ENCODE results near the gene ZBTB20. TPM values are rescaled to one million over a fixed set of nuclear protein-coding genes. Genes with fewer than 3 reads are reported as not detected.

ZBTB20 gene
- total RNA-seq, 8 experiments from 2014 or later, result 21.8 to 62.6 (median 39.5) TPM

DNA sequence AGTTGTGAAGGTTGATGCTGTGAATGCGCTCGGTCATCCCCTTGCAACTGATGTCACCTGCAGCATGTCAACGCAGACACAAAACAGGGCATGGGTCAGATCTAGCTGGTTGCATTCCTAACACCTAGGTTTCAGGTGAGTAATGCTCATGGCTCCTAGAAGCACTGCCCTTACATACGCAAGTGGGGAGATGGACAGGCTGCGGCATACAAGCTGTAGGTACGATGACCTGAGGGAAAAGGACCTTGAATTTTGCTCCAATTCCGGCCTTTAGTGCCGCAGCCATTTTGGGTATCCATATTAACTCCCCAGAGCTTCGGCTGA lies 795.3 kb downstream of the ZBTB20 start:
- ATAC-seq (replicated peaks in 6 of 8), result no peak
- in situ Hi-C loops (cut with MboI; ENCODE audit: low pct_unique_long_range_greater_than_20kb in 2 of 9, low sequenced_read_pairs in 9 of 9, unreplicated experiment in 9 of 9), result loop anchor here in 2 of 9 experiments (25.0 kb wide), 1 partner anchor 1461 kb away; no protein-coding TSS in a partner anchor
- Histone ChIP-seq H3K4me1 (replicated peaks in 1 of 2) (peaks cover 16 to 18% of the 10 kb centered on the region in 2 donors), H3K4me3 (no peak overlapping the region), H3K27ac (no peak overlapping the region)
- 67 to 100% (median 96%) methylated on average over 1 to 9 of the region's 9 CpGs; no CpG with 5 or more reads in 3 of the 10 experiments for WGBS, 10 experiments

DNA sequence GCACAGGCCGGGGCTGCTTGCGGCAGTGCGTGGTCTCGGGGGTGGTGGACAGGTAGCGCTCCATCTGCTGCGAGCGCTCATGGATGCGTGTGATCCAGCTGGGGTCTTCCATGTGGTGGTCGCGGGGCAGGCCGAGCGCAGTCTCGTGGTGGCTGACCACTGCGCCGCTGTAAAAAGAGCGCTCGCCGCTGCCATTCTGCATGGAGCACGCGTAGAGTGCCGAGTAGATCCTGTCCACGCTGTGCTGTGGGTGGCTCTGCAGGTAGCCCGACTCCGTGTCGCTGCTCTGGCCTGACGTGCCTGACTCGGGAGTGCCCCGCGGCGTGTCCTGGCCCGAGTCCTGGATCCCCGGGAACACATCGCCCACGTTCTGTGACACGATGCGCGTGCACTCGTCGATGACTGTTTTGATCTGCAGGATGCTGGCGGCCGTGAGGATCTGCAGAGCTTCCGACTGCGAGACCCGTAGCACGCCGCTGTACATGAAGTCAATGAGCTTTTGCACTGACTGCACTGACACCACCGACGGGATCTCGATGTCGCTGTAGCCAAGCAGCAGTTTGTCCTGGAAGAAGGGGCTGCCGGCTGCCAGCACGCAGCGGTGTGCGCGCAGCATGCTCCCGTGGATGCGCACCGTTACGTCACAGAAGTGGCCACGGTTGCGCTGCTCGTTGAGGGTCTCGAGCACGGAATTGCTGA lies 795.8 kb downstream of the ZBTB20 start:
- Histone ChIP-seq H3K4me3 (no peak overlapping the region), H3K27ac (no peak overlapping the region), H3K4me1 (replicated peaks in 1 of 2) (peaks cover 13 to 15% of the 10 kb centered on the region in 2 donors)
- in situ Hi-C loops (cut with MboI; ENCODE audit: low pct_unique_long_range_greater_than_20kb in 2 of 9, low sequenced_read_pairs in 9 of 9, unreplicated experiment in 9 of 9), result loop anchor here in 2 of 9 experiments (25.0 kb wide), 1 partner anchor 1461 kb away; no protein-coding TSS in a partner anchor
- no peak for ATAC-seq (replicated peaks in 6 of 8)
- WGBS, 10 experiments, result 90 to 100% (median 98%) methylated on average over 2 to 30 of the region's 64 CpGs; no CpG with 5 or more reads in 1 of the 10 experiments

DNA sequence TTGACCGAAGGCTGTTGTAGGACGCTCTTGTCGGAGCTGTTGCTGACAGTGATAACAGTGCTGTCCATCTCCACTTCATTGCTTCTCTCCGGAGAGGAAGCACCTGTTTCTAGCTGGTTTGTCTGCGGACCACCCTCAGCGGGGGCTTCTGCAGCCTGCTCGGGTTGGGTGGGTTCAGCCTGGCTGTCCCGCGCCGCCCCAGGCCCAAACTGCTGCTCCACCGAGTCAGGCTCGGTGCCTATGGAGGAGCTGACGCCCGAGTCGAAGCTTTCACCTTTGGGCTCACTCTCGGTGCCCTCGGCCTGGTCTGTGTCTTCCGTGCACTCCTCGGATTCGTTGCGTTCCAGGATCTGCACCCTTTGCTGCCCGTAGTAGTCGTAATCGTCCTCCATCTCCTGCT lies 796.4 kb downstream of the ZBTB20 start:
- Histone ChIP-seq H3K4me1 (replicated peaks in 1 of 2) (peaks cover 8 to 9% of the 10 kb centered on the region in 2 donors), H3K27ac (no peak overlapping the region), H3K4me3 (no peak overlapping the region)
- in situ Hi-C loops (cut with MboI; ENCODE audit: low pct_unique_long_range_greater_than_20kb in 2 of 9, low sequenced_read_pairs in 9 of 9, unreplicated experiment in 9 of 9), result loop anchor here in 2 of 9 experiments (25.0 kb wide), 1 partner anchor 1462 kb away; no protein-coding TSS in a partner anchor
- no peak for ATAC-seq (replicated peaks in 6 of 8)
- WGBS, 10 experiments, result 93 to 100% (median 100%) methylated on average over 1 to 19 of the region's 24 CpGs; no CpG with 5 or more reads in 3 of the 10 experiments

DNA sequence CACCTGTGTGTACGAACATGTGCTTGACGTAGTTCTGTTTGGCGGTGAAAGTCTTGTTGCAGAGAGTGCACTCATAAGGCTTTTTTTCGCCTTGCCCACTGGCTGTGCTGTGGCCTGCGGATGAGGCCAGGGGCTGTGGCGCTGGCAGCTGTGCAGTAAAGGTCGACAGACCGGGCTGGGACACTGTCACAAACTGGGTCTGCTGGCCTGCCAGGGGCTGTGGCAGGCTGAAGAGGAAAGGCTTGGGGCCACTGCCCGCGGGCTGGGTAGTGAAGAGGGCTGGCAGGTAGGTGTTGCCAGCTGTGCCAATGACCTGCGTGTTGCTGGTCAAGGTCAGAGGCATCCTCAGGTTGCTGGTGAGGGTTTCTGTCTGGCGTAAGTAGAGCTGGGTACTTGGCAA lies 796.8 kb downstream of the ZBTB20 start:
- no peak for ATAC-seq (replicated peaks in 6 of 8)
- WGBS, 10 experiments, result 88 to 100% (median 97%) methylated on average over 1 to 12 of the region's 12 CpGs; no CpG with 5 or more reads in 2 of the 10 experiments
- in situ Hi-C loops (cut with MboI; ENCODE audit: low pct_unique_long_range_greater_than_20kb in 2 of 9, low sequenced_read_pairs in 9 of 9, unreplicated experiment in 9 of 9), result loop anchor here in 2 of 9 experiments (25.0 kb wide), 1 partner anchor 1462 kb away; no protein-coding TSS in a partner anchor

DNA sequence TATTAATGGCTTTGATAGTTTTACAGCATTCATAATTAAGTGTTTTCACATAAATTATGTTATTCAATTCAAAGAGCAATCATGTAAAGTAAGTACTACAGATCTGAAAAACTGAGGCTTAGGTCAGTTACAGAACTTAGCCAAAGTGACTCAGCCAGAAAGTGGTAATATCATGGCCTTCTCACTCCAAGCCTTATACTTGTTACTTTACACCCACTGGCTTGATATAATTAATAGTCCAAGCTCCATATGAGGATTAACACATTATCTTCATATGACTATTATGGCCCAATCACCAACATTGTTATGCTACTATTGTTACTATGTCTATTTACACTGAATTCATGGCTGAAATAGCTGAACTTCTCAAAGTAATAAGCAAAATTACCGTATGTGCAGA lies 802.6 kb downstream of the ZBTB20 start:
- in situ Hi-C loops (cut with MboI; ENCODE audit: low pct_unique_long_range_greater_than_20kb in 2 of 9, low sequenced_read_pairs in 9 of 9, unreplicated experiment in 9 of 9), result no loop called here
- Histone ChIP-seq H3K27ac (no peak overlapping the region), H3K4me1 (replicated peaks in 1 of 2) (no peaks in the 10 kb centered on the region), H3K4me3 (no peak overlapping the region)
- no peak for ATAC-seq (replicated peaks in 6 of 8)
- WGBS, 10 experiments, result 88 to 100% (median 97%) methylated on average over 1 of the region's 1 CpG

More for the DNA sequence above, 796.8 kb downstream of the ZBTB20 start:
- peaks cover 3 to 5% of the 10 kb centered on the region in 2 donors for H3K4me1 ChIP-seq (replicated peaks in 1 of 2)
- H3K27ac ChIP-seq, result no peak overlapping the region
- no peak overlapping the region for H3K4me3 ChIP-seq

DNA sequence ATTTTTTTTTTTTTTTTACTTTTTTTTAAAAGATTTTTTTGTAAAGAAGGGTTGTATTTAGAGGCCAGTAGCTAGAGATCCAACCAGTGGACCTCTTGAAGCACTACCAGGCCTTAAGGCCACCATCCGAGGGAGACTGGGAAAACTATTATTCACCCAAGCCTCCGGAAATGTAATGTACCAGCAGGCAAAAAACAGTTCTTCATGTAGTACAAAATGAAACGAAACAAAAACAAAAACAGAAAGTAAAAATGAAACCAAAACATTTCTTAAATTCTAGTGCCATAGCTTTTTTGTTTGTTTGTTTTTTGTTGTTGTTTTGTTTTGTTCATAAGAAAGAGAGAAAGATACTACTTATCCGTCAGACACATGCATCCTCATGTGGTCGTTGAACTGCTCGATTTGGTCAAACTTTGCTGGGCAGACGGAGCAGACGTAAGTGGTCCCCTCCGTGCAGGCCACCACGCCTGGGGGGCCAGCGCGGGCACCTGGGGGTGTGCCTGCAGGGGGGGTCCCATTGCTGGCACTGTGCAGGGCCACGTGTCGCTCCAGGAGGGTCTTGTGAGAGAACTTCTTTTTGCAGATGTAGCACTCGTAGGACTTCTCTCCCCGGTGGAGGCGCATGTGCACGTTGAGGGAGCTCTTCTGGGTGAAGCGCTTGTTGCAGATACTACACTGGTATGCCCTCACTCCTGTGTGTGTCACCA lies 808.3 kb downstream of the ZBTB20 start:
- 78 to 100% (median 87%) methylated on average over 1 to 12 of the region's 19 CpGs for WGBS, 10 experiments

DNA sequence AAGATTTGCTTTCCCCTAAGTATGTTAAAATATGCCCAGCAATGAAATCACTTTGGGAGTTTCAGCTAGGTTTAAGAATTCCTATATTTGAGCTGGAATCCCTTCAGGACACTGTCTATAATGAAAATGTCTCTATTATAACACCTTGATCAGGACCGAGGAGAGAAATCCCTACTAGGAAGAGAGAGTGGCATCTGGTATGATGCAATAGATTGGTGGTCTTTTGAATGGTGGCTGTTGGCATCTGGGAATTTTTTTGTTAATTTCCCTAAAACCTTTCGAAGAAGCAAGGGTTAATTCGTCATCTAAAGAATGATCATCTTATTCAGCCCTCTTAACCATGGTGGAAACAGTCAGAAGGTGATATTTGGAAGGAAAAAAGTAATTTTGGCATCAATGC lies 810.2 kb downstream of the ZBTB20 start:
- in situ Hi-C loops (cut with MboI; ENCODE audit: low pct_unique_long_range_greater_than_20kb in 2 of 9, low sequenced_read_pairs in 9 of 9, unreplicated experiment in 9 of 9), result no loop called here
- Histone ChIP-seq H3K27ac (no peak overlapping the region), H3K4me3 (no peak overlapping the region), H3K4me1 (replicated peaks in 1 of 2) (peaks cover 0 to 5% of the 10 kb centered on the region in 2 donors)
- WGBS, 10 experiments, result 40 to 100% (median 87%) methylated on average over 1 to 3 of the region's 3 CpGs
- no peak for ATAC-seq (replicated peaks in 6 of 8)

More for the DNA sequence above, 808.3 kb downstream of the ZBTB20 start:
- Histone ChIP-seq H3K27ac (no peak overlapping the region), H3K4me3 (no peak overlapping the region), H3K4me1 (replicated peaks in 1 of 2) (no peaks in the 10 kb centered on the region)
- in situ Hi-C loops (cut with MboI; ENCODE audit: low pct_unique_long_range_greater_than_20kb in 2 of 9, low sequenced_read_pairs in 9 of 9, unreplicated experiment in 9 of 9), result no loop called here
- ATAC-seq (replicated peaks in 6 of 8), result no peak

DNA sequence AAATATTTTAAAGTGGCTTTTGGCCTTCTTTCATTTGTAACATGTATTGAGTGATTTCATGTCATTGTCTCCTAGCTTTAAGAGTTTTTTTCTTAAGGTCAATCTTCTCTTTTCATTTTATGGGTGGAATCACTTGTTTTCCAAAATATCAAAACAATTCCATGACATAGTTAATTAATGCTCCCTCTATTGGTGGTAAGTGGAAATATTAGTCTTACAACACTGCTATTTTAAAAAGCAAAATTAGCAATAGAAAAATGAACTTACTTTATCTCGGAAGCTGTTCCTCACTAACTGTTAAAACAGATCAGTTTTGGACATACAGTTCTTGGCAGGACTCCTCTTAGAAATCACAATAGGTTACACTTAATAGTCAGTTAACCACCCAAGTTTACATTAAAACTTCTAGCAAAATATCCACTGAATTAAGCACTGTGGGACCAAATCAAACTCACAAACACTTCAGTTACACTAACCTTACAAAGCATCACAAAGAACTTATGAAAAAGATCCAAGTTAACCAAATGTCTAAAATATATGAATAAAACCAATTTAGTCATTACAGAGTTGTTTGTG lies 810.9 kb downstream of the ZBTB20 start:
- ATAC-seq (replicated peaks in 6 of 8), result no peak
- Histone ChIP-seq H3K4me3 (no peak overlapping the region), H3K4me1 (replicated peaks in 1 of 2) (peaks cover 0 to 5% of the 10 kb centered on the region in 2 donors), H3K27ac (no peak overlapping the region)
- in situ Hi-C loops (cut with MboI; ENCODE audit: low pct_unique_long_range_greater_than_20kb in 2 of 9, low sequenced_read_pairs in 9 of 9, unreplicated experiment in 9 of 9), result no loop called here
- 67 to 100% (median 89%) methylated on average over 1 of the region's 1 CpG; no CpG with 5 or more reads in 1 of the 10 experiments for WGBS, 10 experiments

DNA sequence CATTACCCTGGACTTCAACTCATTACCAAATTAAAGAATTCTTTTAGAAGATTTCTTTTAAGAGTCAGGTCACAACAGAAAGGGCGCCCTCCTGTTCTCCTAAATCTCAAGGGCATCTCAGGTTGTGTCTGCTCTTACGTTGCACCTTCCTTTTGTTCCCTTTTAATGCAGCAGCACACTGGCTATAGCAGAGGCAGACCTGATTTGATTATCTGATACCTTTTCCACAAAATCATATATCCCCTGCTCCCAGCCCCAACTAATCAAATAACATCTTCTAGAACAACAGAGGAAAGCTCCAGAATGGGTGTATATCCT lies 813.2 kb downstream of the ZBTB20 start:
- 50 to 100% (median 94%) methylated on average over 1 to 2 of the region's 2 CpGs; no CpG with 5 or more reads in 3 of the 10 experiments for WGBS, 10 experiments
- H3K4me3 ChIP-seq, result no peak overlapping the region
- in situ Hi-C loops (cut with MboI; ENCODE audit: low pct_unique_long_range_greater_than_20kb in 2 of 9, low sequenced_read_pairs in 9 of 9, unreplicated experiment in 9 of 9), result no loop called here
- ATAC-seq (replicated peaks in 6 of 8), result no peak
- H3K27ac ChIP-seq, result no peak overlapping the region
- H3K4me1 ChIP-seq (replicated peaks in 1 of 2), result peaks cover 0 to 5% of the 10 kb centered on the region in 2 donors

DNA sequence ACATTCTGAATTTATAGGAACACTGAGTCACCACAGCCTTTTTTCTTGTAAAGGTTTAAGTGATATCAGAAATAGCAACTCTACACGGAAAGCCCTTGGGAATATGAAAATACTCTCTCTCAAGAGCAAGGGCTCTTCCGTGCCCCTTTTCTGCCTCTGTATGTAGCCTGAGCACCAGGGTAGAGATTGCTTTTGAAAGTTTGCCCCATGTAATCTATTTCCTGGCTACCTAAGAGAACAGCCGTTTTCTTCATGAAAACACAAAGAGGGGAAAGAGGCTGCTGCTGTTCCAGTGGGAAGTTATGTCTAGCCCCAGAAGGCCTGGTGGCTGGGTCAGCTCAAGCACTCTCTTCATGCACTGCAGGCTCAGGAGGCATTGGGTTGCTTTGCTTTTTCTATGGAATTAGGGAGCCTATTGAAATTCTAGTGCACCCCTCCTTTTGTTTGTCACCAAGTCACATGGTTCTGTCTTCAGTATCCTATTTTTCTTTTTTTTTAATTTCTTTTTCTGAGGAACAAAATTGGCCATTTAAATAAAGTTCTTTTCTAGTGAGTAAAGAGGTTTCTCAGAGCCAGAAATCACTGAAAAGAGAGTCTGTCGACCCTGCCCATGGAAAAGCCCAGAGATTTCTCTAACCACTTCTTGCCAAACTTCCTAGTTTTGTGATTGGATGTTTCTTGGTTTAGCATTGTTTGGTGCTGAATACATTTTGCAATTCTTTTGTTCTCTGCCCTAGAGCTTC lies 813.7 kb downstream of the ZBTB20 start:
- in situ Hi-C loops (cut with MboI; ENCODE audit: low pct_unique_long_range_greater_than_20kb in 2 of 9, low sequenced_read_pairs in 9 of 9, unreplicated experiment in 9 of 9), result no loop called here
- WGBS, 10 experiments, result 0 to 83% (median 50%) methylated on average over 1 to 4 of the region's 4 CpGs; no CpG with 5 or more reads in 1 of the 10 experiments
- Histone ChIP-seq H3K4me1 (replicated peaks in 1 of 2) (peaks cover 0 to 5% of the 10 kb centered on the region in 2 donors), H3K27ac (no peak overlapping the region), H3K4me3 (no peak overlapping the region)
- ATAC-seq (replicated peaks in 6 of 8), result no peak

DNA sequence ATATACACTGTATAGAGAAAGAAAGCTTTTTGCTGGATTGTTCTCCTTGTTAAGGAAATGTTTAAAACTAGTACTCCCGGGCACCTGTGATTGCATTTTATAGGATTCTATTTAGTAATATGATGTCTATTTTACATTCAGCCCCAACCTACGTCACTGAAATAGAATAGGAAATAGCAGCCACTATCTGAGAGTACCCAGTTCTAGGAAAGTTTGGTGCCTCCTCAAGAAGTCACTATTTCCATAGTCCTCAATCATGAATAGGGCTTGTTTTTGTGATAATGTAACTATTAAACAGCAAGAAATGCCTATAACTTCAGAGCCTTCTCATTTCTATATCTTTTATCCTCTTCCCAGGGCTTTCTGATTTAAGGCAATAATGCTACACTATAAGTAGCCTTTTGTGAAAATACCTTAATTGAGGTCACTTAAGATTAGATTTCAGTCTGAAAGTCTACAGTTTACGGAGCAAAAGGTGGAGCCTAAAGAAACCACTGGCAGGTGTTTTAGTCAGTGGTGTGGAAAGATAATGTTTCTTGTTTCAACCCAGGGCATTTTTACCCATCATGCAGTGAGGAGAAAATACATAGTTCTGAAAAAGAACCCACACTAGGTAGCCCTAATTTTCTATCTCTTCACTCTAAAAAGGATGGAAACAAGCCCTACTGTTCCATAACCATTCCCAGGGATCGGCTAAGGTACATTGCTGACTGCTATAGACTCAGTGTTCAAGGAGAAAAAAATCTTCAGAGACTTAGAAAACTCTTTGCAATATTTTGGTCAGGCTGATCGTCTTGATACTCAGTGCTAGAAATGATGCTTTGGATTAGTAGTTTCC lies 814.5 kb downstream of the ZBTB20 start:
- Histone ChIP-seq H3K27ac (no peak overlapping the region), H3K4me3 (no peak overlapping the region), H3K4me1 (replicated peaks in 1 of 2) (peaks cover 0 to 5% of the 10 kb centered on the region in 2 donors)
- ATAC-seq (replicated peaks in 6 of 8), result no peak
- WGBS, 10 experiments, result 88 to 100% (median 94%) methylated on average over 3 to 5 of the region's 5 CpGs; no CpG with 5 or more reads in 1 of the 10 experiments
- in situ Hi-C loops (cut with MboI; ENCODE audit: low pct_unique_long_range_greater_than_20kb in 2 of 9, low sequenced_read_pairs in 9 of 9, unreplicated experiment in 9 of 9), result no loop called here

DNA sequence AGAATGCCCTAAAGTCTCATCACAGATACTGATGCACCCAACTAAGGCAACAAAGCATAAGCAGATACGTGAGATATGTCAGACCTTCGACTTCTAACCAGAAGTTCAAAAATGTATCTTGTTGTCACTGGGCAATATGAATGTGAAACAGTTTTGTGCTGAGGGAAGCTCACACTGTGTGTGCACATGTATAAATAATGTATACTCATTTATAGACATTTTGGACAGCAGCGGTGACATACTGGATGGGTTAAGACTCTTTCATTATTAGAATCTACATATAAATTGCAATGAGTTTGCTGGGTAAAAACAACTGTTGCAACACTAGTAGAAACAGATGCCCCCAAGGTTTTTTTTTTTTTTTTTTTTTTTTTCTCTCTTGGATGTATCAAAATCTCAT lies 815.4 kb downstream of the ZBTB20 start:
- in situ Hi-C loops (cut with MboI; ENCODE audit: low pct_unique_long_range_greater_than_20kb in 2 of 9, low sequenced_read_pairs in 9 of 9, unreplicated experiment in 9 of 9), result no loop called here
- WGBS, 10 experiments, result 80 to 100% (median 92%) methylated on average over 1 to 3 of the region's 3 CpGs; no CpG with 5 or more reads in 1 of the 10 experiments
- Histone ChIP-seq H3K27ac (no peak overlapping the region), H3K4me1 (replicated peaks in 1 of 2) (peaks cover 0 to 5% of the 10 kb centered on the region in 2 donors), H3K4me3 (no peak overlapping the region)
- no peak for ATAC-seq (replicated peaks in 6 of 8)

Measured in motor neuron (in vitro differentiated cells).